Inflammatory macrophage treated with lipopolysaccharide for 4 hours (primary cell): ENCODE data around the gene DBP.
"Not testable (repeated sequence)": the region's sequence is repeated elsewhere in the genome, so short reads cannot be mapped to it uniquely, and the experiment has no call there.

Experiments
- DNase-seq: peaks from one replicate; pipeline ENCODE4 v3.0.0-alpha.2; 2020

The DBP gene

GRCh38 chr19:48639483-48640375 lies 2.5 kb upstream of the DBP start:
- DNase-seq = no peak

- DNase-seq = no peak
Measured at GRCh38 chr19:48638831-48639381, 1.7 kb upstream of the DBP start.

GRCh38 chr19:48637948-48638830 lies 1.0 kb upstream of the DBP start:
- DNase-seq = peak; percentile 81

GRCh38 chr19:48637449-48637947 lies 319 bp upstream of the DBP start:
- DNase-seq = peak; percentile 96

- no peak for DNase-seq
Measured at GRCh38 chr19:48635966-48636858, 967 bp downstream of the DBP start.

- peak; percentile 56 for DNase-seq
Measured at GRCh38 chr19:48635263-48635965, 1.8 kb downstream of the DBP start.

GRCh38 chr19:48634424-48635262 lies 2.5 kb downstream of the DBP start:
- DNase-seq = peak; percentile 83

- no peak for DNase-seq
Measured at GRCh38 chr19:48634036-48634342, 3.2 kb downstream of the DBP start.

GRCh38 chr19:48633148-48634035 lies 3.8 kb downstream of the DBP start:
- DNase-seq = no peak

GRCh38 chr19:48632692-48633147 lies 4.5 kb downstream of the DBP start:
- peak; percentile 31 for DNase-seq

GRCh38 chr19:48632286-48632685 lies 4.9 kb downstream of the DBP start:
- DNase-seq = not testable (repeated sequence)

GRCh38 chr19:48631225-48631624 lies 6.0 kb downstream of the DBP start:
- DNase-seq = no peak

GRCh38 chr19:48630296-48631063 lies 6.7 kb downstream of the DBP start:
- no peak for DNase-seq

GRCh38 chr19:48629599-48630295 lies 7.4 kb downstream of the DBP start:
- DNase-seq = no peak

- DNase-seq = no peak
Measured at GRCh38 chr19:48629297-48629598, 7.9 kb downstream of the DBP start.

- no peak for DNase-seq
Measured at GRCh38 chr19:48628486-48629296, 8.5 kb downstream of the DBP start.

- DNase-seq = no peak
Measured at GRCh38 chr19:48627865-48628314, 9.3 kb downstream of the DBP start.
